GM21529 (cell line): Measurements from ENCODE around the gene SNHG17.
"Not testable (repeated sequence)": the region's sequence is repeated elsewhere in the genome, so short reads cannot be mapped to it uniquely, and the experiment has no call there.

ENCODE experiments used
- ATAC-seq: cut with Tn5 transposase; IDR thresholded peaks from one replicate; pipeline ENCODE4 v1.9.1; 2021; ENCODE audit not compliant: unreplicated experiment

SNHG17 gene

DNA sequence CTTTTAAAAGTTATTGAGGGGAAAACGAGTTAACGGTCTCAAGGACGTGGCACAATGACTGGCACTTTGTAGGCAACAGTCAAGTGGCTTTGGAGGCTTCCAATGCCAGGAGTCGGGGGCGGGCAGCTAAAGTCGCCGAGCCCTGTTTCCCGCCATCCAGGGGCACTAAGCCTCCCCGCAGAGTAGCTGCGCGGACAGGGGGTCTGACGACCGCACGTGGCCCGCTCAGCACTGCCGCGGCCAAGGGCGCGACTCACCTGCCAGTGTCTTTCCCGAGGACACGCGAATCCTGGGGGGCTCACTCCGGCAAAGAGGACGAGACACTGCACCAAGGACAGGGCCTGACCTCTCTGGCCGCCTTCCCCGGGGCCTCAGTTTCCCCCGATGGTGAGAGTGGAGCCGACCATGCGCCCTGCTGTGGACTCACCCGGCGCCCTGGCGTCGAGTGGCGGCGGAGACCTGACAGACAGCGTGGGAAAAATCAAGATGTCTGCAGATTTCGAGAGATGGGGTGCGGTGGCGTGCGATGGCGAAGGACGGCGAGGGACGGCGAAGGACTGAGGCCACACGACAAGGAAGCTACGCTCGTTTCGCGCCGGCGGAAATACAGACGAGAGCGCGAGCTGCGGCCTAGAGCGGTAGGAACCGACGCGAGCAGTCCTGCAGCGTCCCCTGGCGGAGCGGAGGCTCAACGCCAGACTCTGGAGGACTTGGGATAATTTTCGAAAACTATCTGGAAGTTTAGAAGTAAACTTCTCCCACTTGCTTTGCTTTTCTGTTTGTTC lies at the start of gene SNHG17:
SNHG17 (minus strand) TSS at position 559 of the 785 bp plus-strand sequence.
- peak; percentile 64 for ATAC-seq

DNA sequence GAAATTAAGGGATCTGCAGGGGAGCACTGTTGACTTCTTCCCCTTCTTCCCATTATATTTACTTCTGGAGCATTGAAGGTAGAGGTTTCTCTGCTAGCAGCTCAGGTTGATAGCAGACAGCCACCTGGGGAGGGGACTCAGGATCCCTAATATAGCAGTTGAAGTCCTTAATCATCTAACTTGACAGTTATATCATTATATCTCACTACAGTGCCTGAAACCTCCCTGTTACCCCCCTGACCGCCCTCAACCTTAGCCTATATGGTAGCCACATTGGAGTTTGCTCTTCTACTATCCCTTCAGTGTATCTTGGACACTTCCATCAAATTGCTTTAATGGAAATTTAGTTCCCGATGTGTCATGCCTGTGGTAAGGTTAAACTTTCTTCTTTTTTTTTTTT lies 44.5 kb upstream of the SNHG17 start:
- ATAC-seq = no peak

DNA sequence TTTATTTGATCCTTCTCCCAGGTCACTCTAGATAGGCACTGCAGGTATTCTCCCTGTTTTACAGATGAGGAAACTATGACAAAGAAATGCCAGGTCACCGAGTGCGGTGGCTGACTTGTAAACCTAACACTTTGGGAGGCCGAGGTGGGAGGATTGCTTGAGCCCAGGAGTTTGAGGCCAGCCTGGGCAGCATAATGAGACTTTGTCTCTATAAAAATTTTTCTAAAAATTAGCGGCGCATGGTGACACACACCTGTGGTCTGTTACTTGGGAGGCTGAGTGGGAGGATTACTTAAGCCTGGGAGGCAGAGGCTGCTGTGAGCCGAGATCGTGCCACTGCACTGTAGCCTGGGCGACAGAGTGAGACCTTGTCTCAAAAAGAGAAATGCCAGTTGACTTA lies 42.6 kb upstream of the SNHG17 start:
- ATAC-seq = no peak

DNA sequence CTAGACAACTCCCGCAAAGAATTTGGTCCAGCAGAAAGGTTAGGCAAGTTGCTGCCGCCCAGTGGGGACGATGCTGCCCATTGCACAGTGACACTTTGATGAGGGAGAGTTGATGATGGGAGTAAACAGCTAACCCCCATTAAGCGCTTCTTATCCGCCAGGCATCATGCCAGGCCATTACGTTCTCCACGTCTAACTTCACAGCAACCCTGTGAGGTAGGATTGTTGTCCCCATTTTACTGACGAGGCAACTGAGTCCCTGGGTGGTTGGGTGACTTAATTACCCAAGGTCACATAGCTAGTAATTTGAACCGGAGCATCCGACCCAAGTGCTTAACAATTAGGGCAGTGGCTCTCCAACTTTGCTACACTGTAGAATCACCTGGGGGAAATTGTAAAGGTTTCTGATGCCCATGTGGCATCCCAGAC lies 38.3 kb upstream of the SNHG17 start:
- no peak for ATAC-seq

- peak; percentile 88 for ATAC-seq
Observed at GRCh38 chr20:38472513-38473366, 37.6 kb upstream of the SNHG17 start, which contains the start of gene RALGAPB. RALGAPB (plus strand) TSS chr20:38472843; CDS start chr20:38488433, 15,590 bp downstream.

GRCh38 chr20:38471987-38472512 lies 36.9 kb upstream of the SNHG17 start:
- peak; percentile 5 for ATAC-seq

DNA sequence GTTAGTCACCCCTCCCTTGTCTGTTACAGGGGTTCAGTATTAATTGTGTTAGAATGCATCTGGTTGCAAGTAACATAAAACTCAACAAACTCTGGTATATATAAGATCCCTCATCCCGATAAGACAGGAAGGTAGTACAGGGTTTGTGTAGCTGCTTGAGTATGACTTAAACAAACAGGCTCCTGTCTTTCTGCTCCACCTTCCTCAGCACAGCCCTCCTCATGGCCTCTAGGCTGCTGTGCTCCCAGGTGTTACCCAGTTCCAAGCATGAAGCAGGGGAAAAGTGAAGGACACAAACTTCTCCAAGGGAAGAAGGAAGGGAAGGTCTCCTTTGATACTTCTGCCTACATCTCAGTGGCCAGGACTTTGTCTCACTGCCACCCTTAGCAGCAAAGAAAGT lies 36.1 kb upstream of the SNHG17 start:
- no peak for ATAC-seq

- ATAC-seq = no peak
Observed at GRCh38 chr20:38466983-38467382, 31.9 kb upstream of the SNHG17 start.

GRCh38 chr20:38466171-38466570 lies 31.0 kb upstream of the SNHG17 start:
- no peak for ATAC-seq

DNA sequence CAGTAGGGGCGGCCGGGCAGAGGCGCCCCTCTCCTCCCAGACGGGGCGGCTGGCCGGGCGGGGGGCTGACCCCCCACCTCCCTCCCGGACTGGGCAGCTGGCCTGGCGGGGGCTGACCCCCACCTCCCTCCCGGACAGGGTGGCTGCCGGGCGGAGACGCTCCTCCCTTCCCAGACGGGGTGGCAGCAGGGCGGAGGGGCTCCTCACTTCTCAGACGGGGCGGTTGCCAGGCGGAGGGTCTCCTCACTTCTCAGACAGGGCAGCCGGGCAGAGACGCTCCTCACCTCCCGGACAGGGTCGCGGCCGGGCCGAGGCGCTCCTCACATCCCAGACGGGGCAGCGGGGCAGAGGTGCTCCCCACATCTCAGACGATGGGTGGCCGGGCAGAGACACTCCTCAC lies 26.4 kb upstream of the SNHG17 start:
- ATAC-seq = not testable (repeated sequence)

DNA sequence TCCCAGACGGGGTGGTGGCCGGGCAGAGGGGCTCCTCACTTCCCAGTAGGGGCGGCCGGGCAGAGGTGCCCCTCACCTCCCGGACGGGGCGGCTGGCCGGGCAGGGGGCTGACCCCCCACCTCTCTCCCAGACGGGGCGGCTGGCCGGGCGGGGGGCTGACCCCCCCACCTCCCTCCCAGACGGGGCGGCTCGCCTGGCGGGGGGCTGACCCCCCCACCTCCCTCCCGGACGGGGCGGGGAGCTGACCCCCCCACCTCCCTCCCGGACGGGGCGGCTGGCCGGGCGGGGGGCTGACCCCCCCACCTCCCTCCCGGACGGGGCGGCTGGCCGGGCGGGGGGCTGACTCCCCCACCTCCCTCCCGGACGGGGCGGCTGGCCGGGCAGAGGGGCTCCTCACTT lies 26.0 kb upstream of the SNHG17 start:
- not testable (repeated sequence) for ATAC-seq

DNA sequence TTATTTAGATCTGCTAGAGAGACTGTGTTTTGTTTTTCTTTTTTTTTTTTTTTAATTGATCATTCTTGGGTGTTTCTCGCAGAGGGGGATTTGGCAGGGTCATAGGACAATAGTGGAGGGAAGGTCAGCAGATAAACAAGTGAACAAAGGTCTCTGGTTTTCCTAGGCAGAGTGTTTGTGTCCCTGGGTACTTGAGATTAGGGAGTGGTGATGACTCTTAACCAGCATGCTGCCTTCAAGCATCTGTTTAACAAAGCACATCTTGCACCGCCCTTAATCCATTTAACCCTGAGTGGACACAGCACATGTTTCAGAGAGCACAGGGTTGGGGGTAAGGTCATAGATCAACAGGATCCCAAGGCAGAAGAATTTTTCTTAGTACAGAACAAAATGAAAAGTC lies 25.5 kb upstream of the SNHG17 start:
- ATAC-seq = not testable (repeated sequence)

DNA sequence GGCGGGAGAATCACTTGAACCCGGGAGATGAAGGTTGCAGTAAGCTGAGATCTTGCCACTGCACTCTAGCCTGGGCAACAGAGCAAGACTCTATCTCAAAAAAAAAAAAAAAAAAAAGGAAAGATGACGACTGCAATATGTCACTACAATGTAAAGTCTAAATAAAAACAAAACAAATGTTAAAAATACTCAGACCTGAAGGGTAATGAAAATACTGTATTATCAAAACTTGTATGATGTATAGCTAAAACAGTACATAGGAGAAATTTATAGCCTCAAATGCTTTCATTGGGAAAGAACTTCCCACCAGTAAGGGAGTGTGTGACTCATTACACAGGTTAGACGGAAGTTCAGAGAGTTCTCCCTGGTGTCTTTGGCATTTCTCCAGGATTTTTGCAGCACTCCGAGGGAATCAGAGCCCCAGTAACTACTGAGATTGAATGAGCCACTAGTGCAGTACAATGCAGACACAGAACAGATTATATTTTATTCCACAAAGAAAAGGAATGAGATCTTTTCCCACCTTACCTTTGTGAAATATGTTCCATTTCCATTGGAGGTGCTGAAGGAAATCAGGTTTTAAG lies 25.0 kb upstream of the SNHG17 start:
- no peak for ATAC-seq

DNA sequence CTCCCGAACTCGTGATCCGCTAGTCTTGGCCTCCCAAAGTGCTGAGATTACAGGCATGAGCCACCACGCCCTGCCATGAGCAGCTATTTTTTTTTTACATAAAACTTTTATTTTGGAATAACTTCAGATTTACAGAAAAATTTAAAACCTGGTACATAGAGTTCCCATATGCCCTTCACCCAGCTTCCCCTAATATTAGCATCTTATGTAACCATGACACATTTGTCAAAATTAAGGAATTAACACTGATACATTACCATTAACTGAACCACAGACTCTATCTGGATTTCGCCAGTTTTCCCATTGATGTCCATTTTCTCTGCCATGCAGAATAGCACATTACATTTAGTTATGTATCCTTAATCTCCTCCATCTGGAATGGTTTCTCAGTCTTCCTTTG lies 23.2 kb upstream of the SNHG17 start:
- ATAC-seq = no peak

GRCh38 chr20:38454556-38455473 lies 19.7 kb upstream of the SNHG17 start:
- no peak for ATAC-seq

DNA sequence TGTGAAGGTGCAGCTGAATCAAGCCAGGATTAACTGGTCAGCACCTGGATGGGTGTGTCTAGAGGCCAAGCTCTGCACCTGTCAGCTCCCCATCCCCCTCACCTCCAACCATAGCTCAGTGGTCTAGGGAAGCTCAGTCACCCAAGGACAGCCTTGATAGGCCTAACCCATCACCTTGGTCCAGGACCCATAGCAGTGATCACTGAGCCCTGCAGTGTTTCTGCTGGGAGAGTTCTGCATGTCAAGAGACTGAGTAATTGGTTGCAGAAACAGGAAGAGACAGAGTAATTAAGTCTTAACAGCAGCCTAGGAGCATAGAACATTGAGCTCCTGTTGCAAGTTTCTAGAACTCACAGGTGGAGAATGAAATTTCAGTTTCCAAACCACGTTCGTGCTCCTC lies 18.8 kb upstream of the SNHG17 start:
- peak; percentile 85 for ATAC-seq

- ATAC-seq = no peak
Observed at GRCh38 chr20:38452880-38453624, 17.9 kb upstream of the SNHG17 start.

DNA sequence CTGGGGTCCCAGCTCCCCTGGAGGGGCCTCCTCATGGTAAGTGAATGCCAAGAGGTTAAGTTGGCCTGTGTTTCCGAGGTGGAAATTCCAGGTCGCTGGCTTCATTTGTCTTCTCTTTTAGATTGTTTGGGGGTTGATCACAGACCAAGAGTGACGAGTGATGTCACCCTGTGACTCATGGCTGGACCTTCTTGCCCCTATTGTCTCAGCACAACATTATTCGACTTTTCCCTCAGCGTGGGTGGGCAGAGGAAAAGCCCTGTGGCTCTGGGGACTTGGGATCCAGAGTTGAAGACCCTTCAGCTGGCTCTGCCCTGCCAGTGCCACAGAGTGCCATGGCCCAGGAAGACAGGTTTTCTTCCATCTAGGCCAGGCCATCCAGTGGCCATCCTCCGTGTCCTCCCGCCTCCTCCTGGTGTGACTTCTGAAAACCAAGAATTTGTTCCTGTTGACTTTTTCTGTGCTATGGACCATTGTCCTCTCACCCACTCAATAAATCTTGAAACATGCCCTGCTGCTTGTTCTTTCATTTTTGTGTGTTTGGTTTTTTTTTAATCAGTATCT lies 15.4 kb upstream of the SNHG17 start:
- no peak for ATAC-seq

DNA sequence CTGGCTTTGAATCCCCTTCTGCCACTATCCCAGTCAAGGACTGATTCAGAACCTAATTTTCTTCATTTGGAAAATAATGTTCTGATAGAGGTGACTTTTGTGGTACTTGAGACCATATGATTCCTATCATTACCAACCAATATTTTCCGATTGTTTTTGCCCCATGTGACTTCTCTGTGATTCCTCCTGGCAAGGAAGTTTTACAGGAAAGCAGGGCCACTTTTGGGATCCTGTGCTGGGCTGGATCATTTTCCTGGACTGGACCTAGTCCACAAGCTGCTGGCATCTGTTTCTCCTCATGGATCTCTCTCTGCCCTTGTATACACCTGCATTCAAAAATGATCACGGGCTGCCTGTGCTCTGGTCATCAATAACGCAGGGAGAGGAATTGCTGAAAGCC lies 13.9 kb upstream of the SNHG17 start:
- ATAC-seq = no peak
